GM18505 (cell line): ENCODE measurements around the gene CCDC73.

Source experiments
- ATAC-seq: cut with Tn5 transposase; IDR thresholded peaks from one replicate; pipeline ENCODE4 v1.9.1; 2021; ENCODE audit not compliant: unreplicated experiment
- POLR2A ChIP-seq: IDR thresholded peaks from 4 replicates; pipeline ENCODE4 v1.6.1; 2011; ENCODE audit warnings: borderline replicate concordance; ENCODE audit not compliant: insufficient read depth, insufficient read length; ENCODE audit errors: extremely low read depth

Gene CCDC73

GRCh38 chr11:32821917-32822560 is 27.6 kb upstream of the CCDC73 start:
- no peak for ATAC-seq
- TF ChIP-seq POLR2A = no peak

- TF ChIP-seq POLR2A = no peak
- no peak for ATAC-seq
Observed at GRCh38 chr11:32821517-32821916, 27.1 kb upstream of the CCDC73 start.

- no peak for TF ChIP-seq POLR2A
- ATAC-seq = no peak
Observed at GRCh38 chr11:32820497-32820896, 26.0 kb upstream of the CCDC73 start.

- no peak for ATAC-seq
- no peak for TF ChIP-seq POLR2A
Observed at GRCh38 chr11:32819187-32819586, 24.7 kb upstream of the CCDC73 start.

- no peak for ATAC-seq
- no peak for TF ChIP-seq POLR2A
Observed at GRCh38 chr11:32817852-32818183, 23.4 kb upstream of the CCDC73 start.

- TF ChIP-seq POLR2A = no peak
Observed at GRCh38 chr11:32817181-32817851, 22.9 kb upstream of the CCDC73 start.

DNA sequence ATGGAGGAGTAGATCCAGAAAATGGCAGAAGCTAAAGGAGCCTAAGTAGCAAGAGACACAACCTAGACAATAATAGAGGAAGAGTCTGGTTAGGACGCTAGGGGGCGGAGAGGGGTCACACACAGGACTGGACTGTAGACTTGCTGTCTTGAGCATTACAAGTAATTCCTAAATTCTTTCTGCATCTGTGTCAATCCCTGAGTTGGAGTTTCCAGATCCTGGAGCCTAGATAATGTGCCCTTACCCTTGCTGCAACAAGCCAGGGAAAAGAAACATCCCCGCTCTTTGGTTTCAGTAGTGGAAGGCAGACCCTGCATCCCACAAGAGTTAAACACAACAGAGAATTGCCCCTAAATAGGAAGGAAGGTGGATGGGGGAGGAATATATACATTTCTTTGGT is 14.9 kb upstream of the CCDC73 start:
- peak; percentile 96 for ATAC-seq
- TF ChIP-seq POLR2A = no peak

More at GRCh38 chr11:32817181-32817851, 22.9 kb upstream of the CCDC73 start:
- no peak for ATAC-seq

DNA sequence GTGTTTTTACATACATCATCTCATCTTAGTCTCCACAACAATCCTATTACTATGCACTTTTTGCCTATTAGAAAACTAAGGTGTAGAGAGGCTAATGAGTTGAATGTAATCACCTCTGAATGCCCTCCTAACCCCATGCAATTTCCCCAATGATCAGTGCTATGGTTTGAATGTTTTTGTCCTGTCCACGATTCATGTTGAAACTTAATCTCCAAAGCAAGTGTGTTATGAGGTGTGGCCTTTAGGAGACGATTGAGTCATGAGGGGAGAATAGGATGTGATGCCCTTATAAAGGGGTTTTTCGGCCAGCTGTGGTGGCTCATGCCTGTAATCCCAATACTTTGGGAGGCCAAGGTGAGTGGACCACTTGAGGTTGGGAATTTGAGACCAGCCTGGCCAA is 2.0 kb upstream of the CCDC73 start:
- no peak for TF ChIP-seq POLR2A
- ATAC-seq = no peak

DNA sequence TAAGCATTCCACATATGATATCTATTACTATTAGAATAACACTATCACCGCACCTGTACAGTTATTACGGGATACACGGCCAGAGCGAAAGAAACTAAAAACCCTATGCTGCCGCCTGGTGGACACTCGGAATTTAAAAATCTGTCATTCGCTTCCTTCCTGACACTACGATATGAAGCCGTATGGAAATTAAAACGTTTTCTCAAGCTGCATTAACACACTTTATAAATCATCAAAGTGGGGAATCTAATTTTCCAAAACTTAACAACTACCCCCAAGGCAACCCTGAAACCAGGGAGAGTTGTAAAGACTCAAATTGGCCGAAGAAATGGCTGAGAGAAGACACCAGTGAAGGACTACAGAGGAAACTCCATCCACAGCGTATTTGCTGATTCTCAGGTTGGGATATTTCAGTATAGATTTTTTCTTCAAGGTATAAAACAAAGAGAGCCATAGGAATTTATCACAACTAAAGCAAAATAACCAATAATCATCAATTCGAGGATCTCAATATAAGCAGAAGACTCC is 1.4 kb downstream of the CCDC73 start:
- TF ChIP-seq POLR2A = no peak
- ATAC-seq = no peak

DNA sequence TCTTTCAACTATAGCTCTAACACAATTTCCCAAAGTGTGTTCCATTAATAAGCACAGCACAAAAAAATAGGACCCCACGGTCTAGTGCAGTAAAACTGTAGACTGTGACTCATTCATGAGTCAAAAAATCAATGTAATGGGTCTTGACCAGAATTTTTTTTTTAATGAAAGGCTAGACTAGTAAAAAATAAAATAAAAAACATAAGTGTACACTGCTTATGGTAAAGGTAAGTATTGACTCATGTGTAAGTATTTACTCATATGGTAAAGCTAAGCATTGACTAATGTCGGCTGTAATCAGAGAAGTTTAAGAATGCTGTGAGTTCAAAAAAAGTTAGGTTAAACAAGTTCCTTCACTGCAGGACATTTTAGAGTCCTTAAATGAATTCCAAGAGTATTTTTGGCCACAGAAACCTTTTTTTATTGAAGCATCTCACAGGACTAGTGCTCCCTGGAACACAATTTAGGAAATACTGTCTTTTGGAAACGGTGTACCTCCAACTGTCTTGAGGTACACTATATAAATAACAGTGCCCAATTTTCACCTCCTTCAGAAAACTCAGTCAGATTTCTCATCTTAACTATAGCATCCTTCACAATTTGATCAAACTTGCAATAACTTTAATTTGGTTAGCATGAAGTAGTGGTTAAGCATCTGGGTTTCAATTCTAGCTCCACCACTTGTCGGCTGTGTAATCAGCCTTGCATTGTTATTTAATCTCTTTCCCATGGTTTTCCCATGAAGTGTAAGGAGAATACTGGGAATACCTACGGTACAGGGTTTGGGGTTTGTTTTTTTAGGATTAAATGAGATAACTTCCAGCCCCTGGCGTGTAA is 2.1 kb downstream of the CCDC73 start:
- ATAC-seq = no peak
- TF ChIP-seq POLR2A = no peak

GRCh38 chr11:32790916-32791315 is 3.5 kb downstream of the CCDC73 start:
- no peak for TF ChIP-seq POLR2A

GRCh38 chr11:32786811-32787210 is 7.7 kb downstream of the CCDC73 start:
- ATAC-seq = no peak

More at GRCh38 chr11:32790916-32791315, 3.5 kb downstream of the CCDC73 start:
- no peak for ATAC-seq

DNA sequence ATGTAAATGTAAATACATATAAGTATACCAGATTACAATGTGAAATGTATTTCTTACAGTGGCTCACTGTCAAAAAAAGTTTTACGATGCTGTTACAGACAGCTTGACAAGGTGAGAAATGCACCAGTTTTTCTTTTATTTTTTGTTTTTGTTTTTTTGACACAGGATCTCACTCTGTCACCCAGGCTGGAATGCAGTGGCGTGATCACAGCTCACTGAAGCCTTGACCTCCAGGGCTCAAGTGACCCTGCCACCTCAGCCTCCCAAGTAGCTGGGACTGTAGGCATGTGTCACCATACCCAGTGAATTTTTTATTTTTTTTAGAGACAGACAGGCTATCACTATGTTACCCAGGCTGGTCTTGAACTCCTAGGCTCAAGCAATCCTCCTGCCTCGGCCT is 9.2 kb downstream of the CCDC73 start:
- no peak for TF ChIP-seq POLR2A
- no peak for ATAC-seq

More at GRCh38 chr11:32786811-32787210, 7.7 kb downstream of the CCDC73 start:
- TF ChIP-seq POLR2A = no peak
